HG03135 (cell line): ENCODE measurements around the gene ZP2.
"Not testable (repeated sequence)": the region's sequence is repeated elsewhere in the genome, so short reads cannot be mapped to it uniquely, and the experiment has no call there.

Experiments
- ATAC-seq: cut with Tn5 transposase; IDR thresholded peaks from one replicate; pipeline ENCODE4 v1.9.1; 2021; ENCODE audit warnings: mild to moderate bottlenecking, moderate library complexity; ENCODE audit not compliant: unreplicated experiment

The ZP2 gene

DNA sequence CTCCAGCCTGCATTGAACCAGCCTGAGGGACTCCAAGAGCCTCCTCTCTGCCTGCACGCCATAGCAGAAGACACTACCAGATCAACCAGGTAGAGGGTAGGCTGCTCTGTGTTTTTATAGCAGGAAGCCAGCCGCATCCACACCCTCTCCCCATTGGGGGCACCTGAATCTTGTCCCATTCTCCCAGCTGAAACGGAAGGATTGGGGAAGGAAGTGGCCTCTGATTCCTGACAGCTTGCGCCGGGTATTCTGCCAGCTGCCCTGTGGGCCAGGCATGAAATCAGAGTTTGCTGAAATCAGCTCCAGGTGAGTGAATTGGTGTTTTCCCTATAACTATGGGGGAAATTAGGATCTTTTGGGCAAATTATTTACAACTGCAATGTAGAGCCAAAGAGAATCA is at the start of gene ZP2:
ZP2 (minus strand) TSS at position 89 of the 400 bp plus-strand sequence; CDS start at position 62, 27 bp downstream.
- ATAC-seq: no peak

DNA sequence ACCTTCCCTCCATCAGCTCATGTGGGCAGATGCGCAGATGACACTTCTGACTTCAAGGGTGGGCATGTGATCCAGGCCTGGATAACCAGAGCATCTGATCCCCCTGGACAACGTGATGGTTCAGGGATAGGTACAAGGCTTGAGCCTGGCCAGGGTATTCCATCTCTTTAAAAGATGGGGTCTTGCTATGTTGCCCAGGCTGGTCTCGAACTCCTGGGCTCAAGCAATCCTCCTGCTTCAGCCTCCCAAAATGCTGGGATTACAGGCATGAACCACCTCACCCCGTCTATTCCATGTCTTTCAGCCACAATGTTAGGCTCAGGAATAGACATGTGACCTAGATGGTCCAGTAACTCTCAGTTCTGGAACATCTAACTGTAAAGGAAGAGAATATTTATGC is 45.9 kb upstream of the ZP2 start:
- no peak for ATAC-seq

DNA sequence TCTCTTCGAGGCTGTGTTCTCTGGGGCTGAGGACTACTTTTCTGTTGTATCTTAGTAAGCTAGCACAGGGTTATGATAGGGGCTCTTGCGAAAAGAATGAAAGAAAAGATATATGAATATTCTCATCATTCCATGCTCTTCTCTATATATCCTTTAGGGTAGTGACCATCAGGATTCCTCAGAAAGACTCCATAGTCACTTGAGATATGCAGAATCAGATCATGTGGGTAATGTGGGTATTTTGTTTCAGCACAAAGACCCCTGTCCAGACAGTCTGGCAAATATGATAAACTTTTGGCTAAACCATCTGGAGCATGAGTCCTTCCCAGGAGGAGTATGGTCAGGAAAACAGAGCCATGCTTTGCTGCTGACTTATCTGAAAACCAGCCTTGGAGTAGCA is 45.3 kb upstream of the ZP2 start:
- ATAC-seq: no peak

DNA sequence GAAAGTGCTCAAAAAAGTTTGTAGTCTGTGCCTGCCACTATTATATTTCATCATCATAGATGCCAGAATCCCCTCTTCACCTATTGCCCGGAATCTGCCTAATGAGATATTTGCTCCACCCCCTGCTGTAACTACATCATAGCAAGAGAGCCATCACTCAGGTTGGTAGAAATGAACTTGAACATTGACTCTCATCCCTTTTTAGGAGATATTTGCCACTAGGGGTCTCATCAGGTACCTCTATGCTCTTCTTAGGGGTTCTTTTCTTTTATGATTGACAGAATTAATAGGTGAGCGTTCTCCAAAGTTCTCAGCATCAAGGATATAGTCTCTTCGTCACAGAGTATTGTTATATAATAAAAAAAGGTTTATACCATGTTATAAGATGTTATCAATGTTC is 42.1 kb upstream of the ZP2 start:
- no peak for ATAC-seq

DNA sequence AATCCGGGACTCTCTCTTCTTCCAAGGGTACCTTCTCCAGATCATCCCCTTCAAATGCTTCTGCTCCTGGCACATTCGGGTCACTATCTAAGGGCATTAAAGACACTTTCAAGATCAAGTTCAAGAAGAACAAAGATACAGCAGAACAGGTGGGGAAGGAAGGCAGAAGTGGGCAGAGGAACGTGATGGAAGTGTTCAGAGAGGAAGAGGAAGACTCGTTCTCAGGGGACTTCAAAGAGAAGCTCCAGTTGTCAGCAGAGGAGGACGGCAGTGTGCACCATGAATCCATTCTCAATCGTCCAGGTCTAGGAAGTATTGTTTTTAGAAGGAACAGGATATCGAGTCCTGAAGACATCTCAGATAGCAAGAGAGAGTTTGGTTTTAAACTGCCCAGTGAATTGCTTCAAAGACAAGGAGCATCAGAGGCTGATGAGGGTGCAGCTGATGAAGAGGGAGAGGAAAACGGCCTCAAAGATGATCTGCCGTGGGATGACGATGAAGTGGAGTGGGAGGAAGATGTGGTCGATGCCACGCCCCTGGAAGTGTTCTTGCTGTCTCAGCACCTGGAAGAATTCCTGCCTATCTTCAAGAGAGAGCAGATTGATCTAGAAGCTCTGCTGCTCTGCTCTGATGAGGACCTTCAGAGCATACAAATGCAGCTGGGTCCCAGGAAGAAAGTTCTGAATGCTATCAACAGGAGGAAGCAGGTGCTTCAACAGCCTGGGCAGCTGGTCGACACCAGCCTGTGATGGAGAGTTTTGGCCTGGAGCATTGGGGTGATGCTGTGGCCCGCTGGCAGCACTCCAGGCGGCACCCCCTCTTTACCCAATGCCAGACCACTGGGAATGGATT is 38.9 kb upstream of the ZP2 start:
- ATAC-seq: no peak

DNA sequence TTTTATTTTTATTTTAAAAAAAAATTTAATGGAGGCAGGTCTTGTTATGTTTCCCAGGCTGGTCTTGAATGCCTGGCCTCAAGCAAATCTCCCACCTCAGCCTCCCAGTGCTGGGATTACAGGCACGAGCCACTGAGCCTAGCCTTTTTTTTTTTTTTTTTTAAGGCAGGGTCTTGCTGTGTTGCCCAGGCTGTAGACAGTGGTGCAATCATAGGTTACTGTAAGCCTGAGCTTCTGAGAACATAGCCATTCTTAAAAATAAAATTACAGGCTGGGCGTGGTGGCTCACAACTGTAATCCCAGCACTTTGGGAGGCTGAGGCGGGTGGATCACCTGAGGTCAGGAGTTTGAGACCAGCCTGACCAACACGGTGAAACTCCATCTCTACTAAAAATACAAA is 36.8 kb upstream of the ZP2 start:
- ATAC-seq: not testable (repeated sequence)

DNA sequence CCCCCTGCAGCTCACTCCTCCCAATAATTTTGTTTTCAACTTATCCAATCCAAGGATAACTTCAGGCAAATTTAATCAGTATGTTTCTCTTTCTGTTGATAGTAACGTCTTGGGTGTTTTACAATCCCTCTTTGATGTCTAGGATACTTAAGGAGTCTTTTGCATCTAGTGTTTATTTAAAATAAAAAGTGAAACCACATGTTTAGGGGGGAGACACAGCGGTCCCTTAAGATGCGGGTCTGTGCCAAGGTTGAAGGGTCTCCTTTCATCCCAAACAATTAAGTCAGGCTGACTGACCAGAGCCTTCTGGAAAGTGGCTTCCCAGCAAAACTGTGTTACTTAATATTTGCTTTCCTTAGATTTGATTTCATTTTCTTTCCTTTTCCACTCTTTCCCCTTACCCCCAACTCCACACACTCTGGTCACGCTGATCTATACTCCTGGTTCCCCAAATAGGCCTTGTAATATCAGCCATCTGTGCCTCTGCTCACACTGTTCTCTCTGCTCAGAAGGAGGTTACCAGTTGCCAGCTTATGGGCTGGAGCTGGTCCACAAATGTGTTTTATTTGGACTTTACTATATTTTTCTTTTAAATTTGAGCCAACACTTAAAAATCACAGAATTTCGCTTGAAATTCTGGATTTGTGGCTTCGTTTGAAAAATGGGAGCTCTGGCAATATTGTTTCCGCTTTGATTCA is 33.3 kb upstream of the ZP2 start:
- ATAC-seq: no peak

DNA sequence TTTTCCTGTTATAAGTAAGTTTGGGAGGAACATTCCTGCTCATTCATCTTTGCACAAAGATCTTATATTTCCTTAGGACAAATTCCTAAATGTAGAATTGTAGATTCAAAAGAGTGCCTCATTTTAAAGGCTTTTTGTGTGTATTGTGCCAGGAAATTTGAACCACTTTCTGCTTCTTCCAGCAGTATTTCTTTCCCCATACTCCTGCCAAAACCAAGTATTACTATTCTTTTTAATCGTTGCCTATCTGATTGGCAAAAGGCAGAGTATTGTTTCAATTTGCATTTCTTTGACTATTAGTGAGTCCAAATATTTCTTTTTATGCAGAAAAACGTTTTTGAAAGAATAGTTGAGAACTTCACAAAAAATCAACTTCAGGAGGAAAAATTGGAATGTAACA is 31.4 kb upstream of the ZP2 start:
- no peak for ATAC-seq

DNA sequence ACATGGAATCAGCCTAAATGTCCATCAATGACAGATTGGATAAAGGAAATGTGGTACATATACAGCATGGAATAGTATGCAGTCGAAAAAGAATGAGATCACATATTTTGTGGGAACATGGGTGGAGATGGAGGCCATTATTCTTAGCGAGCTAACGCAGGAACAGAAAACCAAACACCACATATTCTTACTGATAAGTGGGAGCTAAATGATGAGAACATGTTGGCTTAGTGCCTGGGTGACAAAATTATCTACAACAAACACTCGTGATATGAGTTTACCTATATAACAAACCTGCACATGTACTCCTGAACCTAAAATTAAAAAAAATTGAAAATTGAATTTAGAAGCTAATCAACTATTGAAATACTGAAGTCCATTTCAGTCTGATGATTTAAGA is 28.3 kb upstream of the ZP2 start:
- ATAC-seq: no peak

DNA sequence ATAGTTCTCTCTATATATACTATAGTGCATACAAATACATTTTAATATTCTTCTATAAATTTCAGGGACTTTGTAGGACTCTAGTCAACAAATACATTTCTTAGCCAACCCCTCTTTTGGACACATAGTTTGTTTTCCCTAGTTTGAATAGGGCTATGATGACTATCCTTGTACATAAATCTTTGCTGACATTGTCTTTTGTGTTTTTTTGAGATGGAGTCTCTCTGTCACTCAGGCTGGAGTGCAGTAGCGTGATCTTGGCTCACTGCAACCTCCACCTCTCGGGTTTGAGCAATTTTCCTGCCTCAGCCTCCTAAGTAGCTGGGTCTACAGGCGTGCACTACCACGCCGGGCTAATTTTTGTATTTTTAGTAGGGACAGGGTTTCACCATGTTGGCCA is 25.5 kb upstream of the ZP2 start:
- ATAC-seq: no peak

DNA sequence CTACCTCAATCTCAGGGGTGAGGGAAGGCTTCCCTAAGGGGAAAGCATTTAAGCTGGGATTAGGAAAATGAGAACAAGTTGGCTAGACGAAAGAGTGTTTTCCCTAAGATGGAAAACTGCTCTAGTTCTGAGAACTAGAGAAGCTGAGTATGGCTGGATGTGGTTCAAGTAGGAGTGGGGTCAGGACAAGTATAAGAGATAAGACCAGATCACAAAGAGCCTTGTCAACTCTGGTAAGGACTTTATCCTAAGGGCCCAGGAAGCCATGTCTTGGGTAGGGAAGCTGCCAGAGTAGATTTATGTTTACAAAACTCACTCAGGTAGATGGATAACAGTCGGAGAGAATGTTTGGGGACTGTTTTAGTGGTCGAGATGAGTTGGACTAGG is 23.8 kb upstream of the ZP2 start:
- no peak for ATAC-seq

DNA sequence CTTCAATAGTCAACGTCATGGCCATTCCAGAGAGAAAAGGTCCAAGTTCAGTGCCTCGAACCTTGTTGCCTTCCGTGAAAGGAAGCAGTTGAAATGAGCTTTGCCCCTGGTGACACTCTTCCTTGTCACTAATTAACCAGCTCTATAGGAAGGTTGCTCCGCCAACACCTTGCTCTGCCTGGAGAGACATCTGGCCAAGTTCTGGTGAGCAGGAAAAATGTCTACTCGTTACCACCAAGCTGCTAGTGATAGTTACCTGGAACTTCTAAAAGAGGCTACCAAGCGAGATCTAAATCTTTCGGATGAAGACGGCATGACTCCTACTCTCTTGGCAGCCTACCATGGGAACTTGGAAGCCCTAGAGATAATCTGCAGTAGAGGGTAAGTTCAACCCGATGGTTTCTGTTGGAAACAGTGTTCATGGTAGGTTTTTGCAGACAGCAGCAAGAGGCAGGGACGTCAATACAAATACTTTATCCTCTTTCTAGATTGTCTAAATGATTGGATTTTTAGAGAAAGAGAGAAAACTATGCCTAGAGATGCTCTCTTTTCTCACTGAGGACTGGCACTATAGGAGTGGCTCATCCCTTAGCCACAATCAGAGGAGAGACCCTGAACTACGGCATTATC is 22.3 kb upstream of the ZP2 start, which contains the start of gene ANKS4B:
ANKS4B (plus strand) TSS at position 179 of the 630 bp plus-strand sequence; CDS start at position 218, 39 bp downstream.
- ATAC-seq: no peak

DNA sequence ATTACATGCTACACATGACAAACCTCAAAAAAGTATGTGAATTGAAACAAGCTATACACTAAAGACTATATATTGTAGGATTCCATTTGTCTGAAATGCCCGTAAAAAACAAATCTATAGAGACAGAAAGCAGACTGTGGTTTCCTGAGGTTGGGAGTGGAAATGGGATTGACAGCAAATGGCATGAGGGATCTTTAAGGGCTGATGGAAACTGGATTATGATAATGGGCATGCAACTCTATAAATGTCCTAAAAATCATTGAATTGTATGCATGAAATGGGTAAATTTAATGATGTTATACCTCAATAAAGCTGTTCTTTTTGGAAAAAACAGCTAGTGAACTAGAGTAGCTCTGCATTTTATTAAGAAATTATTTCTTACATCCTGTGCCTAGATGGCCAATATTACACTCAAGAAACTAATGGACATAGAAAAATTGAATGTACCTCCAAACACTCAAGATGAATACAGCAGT is 21.7 kb upstream of the ZP2 start:
- ATAC-seq: no peak

DNA sequence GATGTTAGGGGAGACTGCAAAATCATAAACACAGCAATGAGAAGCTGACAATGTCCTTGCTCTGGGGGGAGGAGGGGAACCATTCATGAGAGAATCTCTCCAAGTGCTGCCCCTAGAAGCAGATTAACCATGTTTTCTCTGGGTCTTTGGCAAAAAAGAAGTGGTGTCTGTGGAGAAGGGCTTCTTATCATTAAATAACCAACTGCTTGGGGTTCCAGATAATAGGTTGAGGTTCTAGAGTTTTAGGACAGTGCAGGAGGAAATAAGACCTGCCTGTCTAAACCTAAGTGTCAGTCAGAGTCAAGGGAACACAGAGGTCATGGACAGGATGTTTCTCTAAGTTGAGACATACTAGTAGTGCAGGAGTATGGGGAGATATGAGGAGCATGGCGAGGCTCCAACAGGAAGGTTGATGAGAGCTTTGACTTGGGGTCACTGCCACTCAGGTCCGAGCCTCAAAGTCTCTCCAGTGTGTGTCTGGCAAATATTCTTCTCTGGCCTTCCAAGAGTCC is 17.0 kb upstream of the ZP2 start:
- ATAC-seq: no peak

DNA sequence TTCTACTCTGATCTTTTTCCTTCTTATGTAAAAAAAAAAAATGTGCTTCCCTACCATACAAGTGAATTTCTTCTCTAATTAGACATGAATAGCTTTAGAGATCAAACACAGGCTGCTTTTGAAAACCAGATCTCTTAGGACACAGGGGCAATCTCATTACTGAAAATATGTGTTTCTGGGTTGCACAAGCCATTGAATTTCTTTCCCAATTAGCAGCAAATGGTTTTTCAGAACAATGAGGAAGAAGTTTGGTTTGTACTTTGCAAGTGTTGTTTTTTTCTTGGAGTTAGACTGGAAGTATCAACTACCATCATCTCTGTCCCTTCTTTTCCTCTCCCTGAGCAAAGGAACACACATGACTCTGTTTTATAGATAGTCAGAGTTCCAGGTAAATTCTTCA is 16.5 kb upstream of the ZP2 start:
- no peak for ATAC-seq

DNA sequence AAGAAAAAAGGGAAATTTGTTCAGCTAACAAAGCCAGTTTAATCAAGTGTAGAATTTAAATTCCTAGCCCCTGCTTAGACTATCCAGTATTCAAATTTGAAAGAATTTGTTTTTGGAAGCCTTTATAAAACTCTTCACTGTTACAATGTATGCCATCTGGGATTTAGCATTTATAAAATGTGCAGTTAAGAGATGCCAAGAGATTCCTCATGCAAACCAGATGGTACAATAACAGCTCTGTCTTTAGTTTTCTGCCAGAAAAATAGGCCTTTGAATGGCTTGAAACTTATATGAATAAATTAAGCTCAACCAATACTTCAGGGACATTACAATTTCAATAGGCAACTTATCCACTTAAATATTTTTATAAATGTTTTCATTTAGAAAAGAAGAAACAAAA is 15.4 kb upstream of the ZP2 start:
- no peak for ATAC-seq

DNA sequence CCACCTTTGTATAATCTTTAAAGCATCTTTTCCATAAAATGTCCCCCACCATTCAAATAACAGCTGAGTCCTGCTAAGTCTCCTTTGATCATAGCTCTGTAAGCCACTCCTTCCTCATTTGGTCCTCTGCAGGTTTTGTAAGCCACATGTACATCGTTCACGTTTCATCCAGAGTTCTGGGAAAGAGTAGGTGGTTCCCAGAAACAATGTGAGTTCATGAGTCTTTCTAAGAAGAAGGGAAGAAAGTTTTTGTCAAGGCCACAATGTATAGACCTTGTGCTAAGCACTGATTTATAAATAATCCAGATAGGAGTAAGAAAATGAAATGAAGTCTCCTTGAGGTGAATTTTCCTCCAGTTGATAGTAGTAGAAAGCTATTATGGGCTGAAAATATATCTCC is 13.4 kb upstream of the ZP2 start:
- ATAC-seq: no peak

DNA sequence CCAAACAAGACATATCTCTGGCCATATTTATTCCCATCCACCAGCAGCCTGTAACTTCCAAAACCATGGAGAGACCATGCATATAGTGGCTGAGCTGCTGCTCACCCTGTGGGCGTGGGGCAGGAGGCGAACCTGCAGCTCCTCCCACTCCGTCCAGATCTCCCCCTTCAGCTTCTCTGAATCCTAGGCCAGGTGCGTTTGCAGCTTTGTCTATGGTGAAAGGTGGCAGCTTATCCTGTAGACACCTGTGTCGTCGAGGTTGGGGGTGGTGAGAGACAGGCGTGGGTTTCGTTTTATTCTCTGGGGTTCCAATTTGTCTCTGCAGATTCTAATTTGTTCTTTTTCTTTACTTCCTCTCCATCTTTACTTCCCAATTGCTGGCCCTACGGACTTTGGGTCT is 12.4 kb upstream of the ZP2 start:
- no peak for ATAC-seq

DNA sequence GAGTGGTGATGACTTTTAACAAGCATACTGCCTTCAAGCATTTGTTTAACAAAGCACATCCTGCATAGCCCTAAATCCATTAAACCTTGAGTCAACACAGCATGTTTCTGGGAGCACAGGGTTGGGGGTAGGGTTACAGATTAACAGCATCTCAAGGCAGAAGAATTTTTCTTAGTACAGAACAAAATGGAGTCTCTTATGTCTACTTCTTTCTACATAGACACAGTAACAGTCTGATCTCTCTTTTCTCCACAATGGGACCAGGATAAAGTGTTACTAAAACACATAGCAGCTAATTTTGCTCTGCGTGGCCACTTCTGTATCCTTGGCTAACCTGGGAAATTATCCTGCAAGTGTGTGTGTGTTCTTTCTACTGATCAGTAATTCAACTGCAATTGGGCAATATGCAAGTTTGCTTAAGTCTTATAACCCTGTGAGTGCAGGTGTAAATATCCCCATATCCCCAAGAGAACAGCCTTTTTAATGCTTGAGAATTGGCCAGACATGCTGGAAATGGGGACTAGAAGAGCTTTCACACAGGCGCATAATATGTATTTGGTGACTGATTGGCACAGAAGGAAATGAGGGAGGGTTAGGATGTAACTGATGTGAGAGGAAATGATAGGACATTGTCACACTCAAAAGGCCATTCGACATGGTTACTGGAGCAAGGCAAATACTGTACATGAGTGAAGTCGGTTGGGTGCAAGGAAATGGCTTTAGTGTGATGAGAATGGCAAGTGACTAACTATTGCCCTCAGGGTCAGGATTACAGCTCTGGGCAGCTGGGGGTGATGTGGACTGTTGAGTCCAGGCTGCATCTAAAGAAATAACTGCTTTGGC is 11.3 kb upstream of the ZP2 start:
- no peak for ATAC-seq

DNA sequence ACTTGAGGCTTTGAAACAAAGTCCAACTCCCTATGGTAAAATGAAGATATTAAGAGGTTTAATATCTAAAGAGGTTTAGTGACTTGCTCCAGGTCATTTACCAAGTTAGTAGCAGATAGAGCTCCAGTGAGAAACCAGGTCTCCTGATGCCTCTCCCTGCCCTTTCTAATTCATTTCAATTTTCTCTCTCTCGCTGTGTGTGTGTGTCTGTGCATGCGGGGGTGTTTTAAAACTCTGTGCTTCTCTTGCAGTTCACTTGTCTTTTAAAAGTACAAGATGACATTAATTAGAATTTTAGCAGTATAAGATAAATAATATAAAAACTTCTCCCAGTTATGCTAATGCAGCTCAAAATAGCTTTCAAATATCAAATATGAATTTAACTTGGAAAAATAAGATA is 8.2 kb upstream of the ZP2 start:
- no peak for ATAC-seq

DNA sequence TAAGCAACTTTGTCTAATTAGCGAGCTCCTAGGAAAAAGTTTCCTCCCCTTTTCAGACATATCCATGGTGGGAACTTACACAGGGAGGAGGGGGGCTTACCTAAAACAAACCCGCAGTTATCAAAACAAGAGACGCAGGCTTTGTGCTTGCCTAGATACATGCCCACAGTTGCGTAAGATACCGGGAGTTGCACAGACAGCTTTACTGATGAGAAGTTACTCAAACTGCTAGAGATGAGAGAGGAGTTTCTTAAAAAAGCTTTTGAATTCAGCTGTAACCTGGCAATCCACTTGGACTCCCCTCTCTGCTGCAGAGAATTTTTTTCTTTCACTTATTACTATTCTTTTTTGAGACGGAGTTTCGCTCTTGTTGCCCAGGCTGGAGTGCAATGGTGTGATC is 6.8 kb upstream of the ZP2 start:
- ATAC-seq: no peak
